ENCODE results near the gene CNOT2. TPM values are rescaled to one million over a fixed set of nuclear protein-coding genes. Genes with fewer than 3 reads are reported as not detected.

The CNOT2 gene
- total RNA-seq, 3 donors from 2014 or later: 60.4 to 66.5 (median 64.3) TPM

DNA sequence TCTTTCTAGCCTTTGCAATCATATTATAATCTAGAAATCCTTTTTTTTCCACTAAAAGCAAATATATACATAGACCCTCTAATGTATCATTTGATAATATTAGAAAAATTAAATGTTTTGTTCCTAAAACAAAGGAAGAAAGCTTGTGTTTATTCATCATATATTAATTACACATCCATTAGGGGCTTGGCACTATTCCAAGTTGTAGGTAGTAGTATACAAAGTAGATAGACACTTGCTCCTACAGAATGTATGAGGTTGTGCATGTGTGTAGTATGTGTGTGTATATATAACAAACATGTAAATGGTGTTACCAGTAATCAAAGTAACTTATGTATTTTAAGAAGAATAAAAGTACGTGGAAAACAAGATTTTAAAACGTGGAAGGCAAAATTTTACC, 107.8 kb downstream of the CNOT2 start:
- no peak overlapping the region for H3K4me3 Mint-ChIP-seq
- DNase-seq: no peak
- peaks cover 11% of the 10 kb centered on the region for H3K36me3 Mint-ChIP-seq (ENCODE audit: insufficient read depth)
- H3K9me3 Mint-ChIP-seq: no peaks in the 10 kb centered on the region
- no peak for ATAC-seq
- H3K4me1 Mint-ChIP-seq (ENCODE audit: low read depth): peaks cover 5% of the 10 kb centered on the region
- no peaks in the 10 kb centered on the region for H3K27me3 Mint-ChIP-seq (ENCODE audit: low read depth)

DNA sequence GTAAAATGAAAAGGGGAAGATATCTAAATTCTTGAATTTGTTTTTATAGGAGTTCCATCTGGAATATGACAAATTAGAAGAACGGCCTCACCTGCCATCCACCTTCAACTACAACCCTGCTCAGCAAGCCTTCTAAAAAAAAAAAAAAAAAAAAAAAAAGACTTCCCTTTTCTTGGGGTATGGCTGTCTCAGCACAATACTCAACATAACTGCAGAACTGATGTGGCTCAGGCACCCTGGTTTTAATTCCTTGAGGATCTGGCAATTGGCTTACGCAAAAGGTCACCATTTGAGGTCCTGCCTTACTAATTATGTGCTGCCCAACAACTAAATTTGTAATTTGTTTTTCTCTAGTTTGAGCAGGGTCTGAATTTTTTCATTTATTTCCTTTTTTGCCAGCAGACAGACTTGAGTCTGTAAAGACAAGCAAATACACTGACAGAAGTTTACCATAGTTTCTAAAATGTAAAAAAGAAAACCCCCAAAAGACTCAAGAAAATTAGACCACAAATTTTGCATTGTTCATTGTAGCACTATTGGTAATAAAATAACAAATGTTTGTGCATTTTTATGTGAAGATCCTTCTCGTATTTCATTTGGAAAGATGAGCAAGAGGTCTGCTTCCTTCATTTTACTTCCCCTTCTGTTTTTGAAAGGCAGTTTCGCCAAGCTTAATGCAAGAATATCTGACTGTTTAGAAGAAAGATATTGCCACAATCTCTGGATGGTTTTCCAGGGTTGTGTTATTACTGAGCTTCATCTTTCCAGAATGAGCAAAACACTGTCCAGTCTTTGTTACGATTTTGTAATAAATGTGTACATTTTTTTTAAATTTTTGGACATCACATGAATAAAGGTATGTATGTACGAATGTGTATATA, 110.8 kb downstream of the CNOT2 start:
- Mint-ChIP-seq H3K9me3 (no peaks in the 10 kb centered on the region), H3K27me3 (ENCODE audit: low read depth) (no peaks in the 10 kb centered on the region), H3K36me3 (ENCODE audit: insufficient read depth) (peaks cover 11% of the 10 kb centered on the region), H3K4me1 (ENCODE audit: low read depth) (peaks cover 5% of the 10 kb centered on the region), H3K4me3 (no peak overlapping the region)
- no peak for ATAC-seq
- DNase-seq: no peak

DNA sequence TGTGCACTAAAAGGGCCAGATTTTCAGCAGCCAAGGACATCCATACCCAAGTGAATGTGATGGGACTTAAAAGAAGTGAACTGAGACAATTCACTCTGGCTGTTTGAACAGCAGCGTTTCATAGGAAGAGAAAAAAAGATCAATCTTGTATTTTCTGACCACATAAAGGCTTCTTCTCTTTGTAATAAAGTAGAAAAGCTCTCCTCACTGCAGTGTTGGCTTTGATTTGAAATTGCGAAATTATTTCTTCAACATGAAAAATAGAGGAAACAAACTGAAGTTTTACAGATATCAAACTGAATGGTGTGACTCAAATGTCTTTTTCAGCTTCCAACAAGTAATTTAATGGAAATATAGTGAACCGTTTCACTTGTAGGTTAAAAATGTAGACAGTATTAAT, 111.6 kb downstream of the CNOT2 start:
- ATAC-seq (no peak), DNase-seq (no peak)
- Mint-ChIP-seq H3K4me3 (no peak overlapping the region), H3K27me3 (ENCODE audit: low read depth) (no peaks in the 10 kb centered on the region), H3K9me3 (no peaks in the 10 kb centered on the region), H3K4me1 (ENCODE audit: low read depth) (peaks cover 5% of the 10 kb centered on the region), H3K36me3 (ENCODE audit: insufficient read depth) (peaks cover 11% of the 10 kb centered on the region)

DNA sequence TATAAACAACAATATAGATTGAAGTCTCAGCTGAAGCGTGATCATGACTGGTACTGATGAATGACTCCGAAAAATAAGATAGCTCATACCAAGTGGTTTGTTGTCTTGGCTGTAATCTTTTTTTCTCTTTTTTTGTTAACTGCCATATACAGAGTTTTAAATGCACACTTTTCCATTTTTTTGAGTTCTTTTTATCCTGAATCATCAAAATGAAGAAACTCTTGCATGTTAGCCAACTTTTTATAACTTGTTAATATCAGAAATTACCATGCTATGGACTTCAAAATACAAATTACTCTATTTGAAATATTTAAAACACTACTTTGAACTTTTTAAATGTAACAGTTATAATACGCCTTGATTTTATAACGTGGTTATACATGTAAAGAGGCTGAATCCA, 112.7 kb downstream of the CNOT2 start:
- Mint-ChIP-seq H3K4me3 (no peak overlapping the region), H3K27me3 (ENCODE audit: low read depth) (no peaks in the 10 kb centered on the region)

GRCh38 chr12:70359458-70360197, 116.4 kb downstream of the CNOT2 start:
- peaks cover under 1% of the 10 kb centered on the region for H3K27me3 Mint-ChIP-seq (ENCODE audit: low read depth)
- no peak for ATAC-seq
- H3K36me3 Mint-ChIP-seq (ENCODE audit: insufficient read depth): peaks cover 6% of the 10 kb centered on the region
- no peak overlapping the region for H3K4me3 Mint-ChIP-seq
- H3K9me3 Mint-ChIP-seq: no peaks in the 10 kb centered on the region
- DNase-seq: no peak
- H3K4me1 Mint-ChIP-seq (ENCODE audit: low read depth): peaks cover 4% of the 10 kb centered on the region

More for the DNA sequence above, 112.7 kb downstream of the CNOT2 start:
- ATAC-seq (no peak), DNase-seq (no peak)
- no peaks in the 10 kb centered on the region for H3K9me3 Mint-ChIP-seq
- peaks cover 11% of the 10 kb centered on the region for H3K36me3 Mint-ChIP-seq (ENCODE audit: insufficient read depth)
- H3K4me1 Mint-ChIP-seq (ENCODE audit: low read depth): peaks cover 5% of the 10 kb centered on the region

- Mint-ChIP-seq H3K27me3 (ENCODE audit: low read depth) (peaks cover 4% of the 10 kb centered on the region), H3K4me1 (ENCODE audit: low read depth) (peaks cover 6% of the 10 kb centered on the region), H3K36me3 (ENCODE audit: insufficient read depth) (peaks cover 4% of the 10 kb centered on the region), H3K9me3 (no peaks in the 10 kb centered on the region), H3K4me3 (no peak overlapping the region)
- DNase-seq: no peak
- ATAC-seq: no peak
These were observed 117.0 kb downstream of the CNOT2 start for GRCh38 chr12:70360218-70360617.

GRCh38 chr12:70364695-70365397, 121.6 kb downstream of the CNOT2 start:
- peak overlapping the region; percentile 76 for H3K4me3 Mint-ChIP-seq
- DNase-seq (no peak), ATAC-seq (no peak)
- peaks cover 6% of the 10 kb centered on the region for H3K27me3 Mint-ChIP-seq (ENCODE audit: low read depth)
- no peaks in the 10 kb centered on the region for H3K36me3 Mint-ChIP-seq (ENCODE audit: insufficient read depth)
- H3K4me1 Mint-ChIP-seq (ENCODE audit: low read depth): peaks cover 18% of the 10 kb centered on the region
- no peaks in the 10 kb centered on the region for H3K9me3 Mint-ChIP-seq

GRCh38 chr12:70365398-70365647, 122.1 kb downstream of the CNOT2 start:
- ATAC-seq (no peak), DNase-seq (no peak)
- no peaks in the 10 kb centered on the region for H3K9me3 Mint-ChIP-seq

GRCh38 chr12:70365648-70366518, 122.7 kb downstream of the CNOT2 start, which contains the start of gene KCNMB4:
KCNMB4 (plus strand) TSS chr12:70366290; CDS start chr12:70366735, 445 bp downstream.
- Mint-ChIP-seq H3K9me3 (no peaks in the 10 kb centered on the region), H3K36me3 (ENCODE audit: insufficient read depth) (no peaks in the 10 kb centered on the region), H3K4me3 (peak within 1 kb of the TSS; percentile 89), H3K4me1 (ENCODE audit: low read depth) (peaks cover 18% of the 10 kb centered on the region), H3K27me3 (ENCODE audit: low read depth) (peaks cover 6% of the 10 kb centered on the region)
- peak; percentile 88 for ATAC-seq
- DNase-seq: peak; percentile 68

More at GRCh38 chr12:70365398-70365647, 122.1 kb downstream of the CNOT2 start:
- Mint-ChIP-seq H3K36me3 (ENCODE audit: insufficient read depth) (no peaks in the 10 kb centered on the region), H3K4me1 (ENCODE audit: low read depth) (peaks cover 18% of the 10 kb centered on the region), H3K27me3 (ENCODE audit: low read depth) (peaks cover 6% of the 10 kb centered on the region), H3K4me3 (peak overlapping the region; percentile 76)

DNA sequence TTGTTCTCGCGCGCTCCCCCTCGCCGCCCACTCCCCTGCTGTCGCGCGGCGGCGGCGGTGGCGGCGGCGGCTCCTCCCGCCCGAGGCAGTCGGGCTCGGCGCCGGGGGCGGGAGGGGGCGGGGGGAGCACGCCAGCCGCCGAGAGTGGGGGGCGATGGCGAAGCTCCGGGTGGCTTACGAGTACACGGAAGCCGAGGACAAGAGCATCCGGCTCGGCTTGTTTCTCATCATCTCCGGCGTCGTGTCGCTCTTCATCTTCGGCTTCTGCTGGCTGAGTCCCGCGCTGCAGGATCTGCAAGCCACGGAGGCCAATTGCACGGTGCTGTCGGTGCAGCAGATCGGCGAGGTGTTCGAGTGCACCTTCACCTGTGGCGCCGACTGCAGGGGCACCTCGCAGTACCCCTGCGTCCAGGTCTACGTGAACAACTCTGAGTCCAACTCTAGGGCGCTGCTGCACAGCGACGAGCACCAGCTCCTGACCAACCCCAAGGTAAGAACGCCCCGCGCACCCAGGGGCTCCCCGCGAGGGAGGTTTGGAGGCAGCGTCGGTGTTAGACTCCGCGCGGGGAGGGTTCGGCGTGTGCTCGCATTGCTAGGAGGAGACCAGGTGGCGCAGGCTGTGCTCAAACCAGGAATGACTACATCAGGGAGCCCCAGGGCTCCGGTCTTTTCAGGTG, 123.5 kb downstream of the CNOT2 start:
- Mint-ChIP-seq H3K9me3 (no peaks in the 10 kb centered on the region), H3K27me3 (ENCODE audit: low read depth) (peaks cover 6% of the 10 kb centered on the region), H3K36me3 (ENCODE audit: insufficient read depth) (no peaks in the 10 kb centered on the region), H3K4me1 (ENCODE audit: low read depth) (peaks cover 18% of the 10 kb centered on the region), H3K4me3 (peak overlapping the region; percentile 89)
- ATAC-seq (peak; percentile 67), DNase-seq (peak; percentile 55)

DNA sequence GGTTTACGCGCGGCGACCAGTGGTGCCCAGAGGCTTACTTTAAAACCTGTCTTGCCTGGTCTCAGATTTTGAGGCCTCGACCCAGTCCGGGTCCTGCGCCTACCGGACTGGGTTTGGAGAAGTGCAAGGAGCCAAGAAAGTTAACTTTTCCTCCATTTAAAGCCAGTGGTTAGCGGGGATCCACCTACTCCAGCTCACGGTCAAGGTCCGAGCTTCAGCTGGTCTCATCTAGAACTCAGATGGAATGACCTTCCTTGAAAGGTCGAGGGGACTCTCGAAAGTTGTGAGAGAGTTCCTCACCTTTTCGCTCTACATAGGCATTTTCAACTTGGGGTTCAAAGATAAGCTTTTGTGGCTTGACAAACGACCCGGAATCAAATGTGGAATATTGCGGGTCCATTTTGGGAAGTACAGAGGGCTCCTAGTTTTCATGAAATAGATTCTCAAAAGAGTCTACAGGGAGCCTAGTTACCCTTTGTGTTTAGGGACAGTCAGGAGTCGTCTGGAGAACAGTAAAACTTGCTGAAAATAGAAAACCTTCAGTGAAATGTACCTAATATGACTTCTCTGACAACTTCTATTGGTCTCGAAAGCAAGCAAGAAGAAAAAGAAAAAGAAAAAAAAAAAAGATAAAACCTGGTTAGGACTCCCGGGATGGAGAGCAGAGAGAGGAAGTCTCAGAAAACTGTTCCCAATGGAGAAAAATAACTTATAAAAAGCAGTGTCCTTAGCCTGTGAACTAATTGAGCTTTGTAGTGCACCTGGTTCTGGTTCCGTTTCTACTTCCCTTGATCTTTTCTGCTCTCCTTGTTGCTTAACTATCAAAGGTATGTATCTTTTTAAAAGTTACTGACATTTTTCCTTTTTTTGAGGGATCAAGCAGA, 124.3 kb downstream of the CNOT2 start:
- ATAC-seq (no peak), DNase-seq (no peak)
- H3K27me3 Mint-ChIP-seq (ENCODE audit: low read depth): peaks cover 6% of the 10 kb centered on the region
- no peaks in the 10 kb centered on the region for H3K36me3 Mint-ChIP-seq (ENCODE audit: insufficient read depth)
- no peaks in the 10 kb centered on the region for H3K9me3 Mint-ChIP-seq
- H3K4me1 Mint-ChIP-seq (ENCODE audit: low read depth): peaks cover 18% of the 10 kb centered on the region
- peak overlapping the region; percentile 89 for H3K4me3 Mint-ChIP-seq

DNA sequence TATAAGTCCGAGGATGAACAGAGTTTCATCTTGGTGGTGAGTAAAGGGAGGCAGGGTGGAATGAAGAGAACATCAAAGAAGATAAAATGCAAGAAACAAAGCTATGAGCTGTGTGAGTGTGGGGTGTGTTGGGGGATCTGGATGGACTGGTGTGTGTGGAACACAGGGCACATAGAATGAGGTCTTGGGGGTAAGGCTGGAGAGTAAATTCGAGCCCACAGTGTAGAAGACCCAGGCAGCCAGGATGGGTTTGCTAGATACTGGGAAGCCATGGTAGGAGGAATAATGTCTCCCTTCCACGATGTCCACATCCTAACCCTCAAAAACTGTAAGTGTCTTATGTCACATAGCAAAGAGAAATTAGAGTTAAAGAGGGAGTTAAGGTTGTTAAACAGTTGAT, 129.6 kb downstream of the CNOT2 start:
- Mint-ChIP-seq H3K4me1 (ENCODE audit: low read depth) (no peaks in the 10 kb centered on the region), H3K27me3 (ENCODE audit: low read depth) (peaks cover 2% of the 10 kb centered on the region), H3K36me3 (ENCODE audit: insufficient read depth) (no peaks in the 10 kb centered on the region), H3K4me3 (no peak overlapping the region), H3K9me3 (no peaks in the 10 kb centered on the region)
- DNase-seq: no peak
- ATAC-seq: no peak

All from activated T-cell treated with anti-CD3 and anti-CD28 coated beads, Interleukin-2, amount 50 U/mL, for 4 hours (primary cell).